CD4-positive, alpha-beta T cell treated with Interleukin-15 for 4 hours (primary cell): Measurements from ENCODE around the gene TMEM69.
"Not testable (repeated sequence)": the region's sequence is repeated elsewhere in the genome, so short reads cannot be mapped to it uniquely, and the experiment has no call there.

Experiments used
- DNase-seq: peaks from one replicate; pipeline ENCODE4 v3.0.0-alpha.2; 2020; ENCODE audit warnings: low spot score

Gene TMEM69

GRCh38 chr1:45739137-45739536 lies 51.2 kb downstream of the TMEM69 start:
- no peak for DNase-seq

- DNase-seq: not testable (repeated sequence)
Observed at GRCh38 chr1:45739641-45740156, 51.7 kb downstream of the TMEM69 start.
